ENCODE measurements around the gene JAK2.

Gene JAK2

DNA sequence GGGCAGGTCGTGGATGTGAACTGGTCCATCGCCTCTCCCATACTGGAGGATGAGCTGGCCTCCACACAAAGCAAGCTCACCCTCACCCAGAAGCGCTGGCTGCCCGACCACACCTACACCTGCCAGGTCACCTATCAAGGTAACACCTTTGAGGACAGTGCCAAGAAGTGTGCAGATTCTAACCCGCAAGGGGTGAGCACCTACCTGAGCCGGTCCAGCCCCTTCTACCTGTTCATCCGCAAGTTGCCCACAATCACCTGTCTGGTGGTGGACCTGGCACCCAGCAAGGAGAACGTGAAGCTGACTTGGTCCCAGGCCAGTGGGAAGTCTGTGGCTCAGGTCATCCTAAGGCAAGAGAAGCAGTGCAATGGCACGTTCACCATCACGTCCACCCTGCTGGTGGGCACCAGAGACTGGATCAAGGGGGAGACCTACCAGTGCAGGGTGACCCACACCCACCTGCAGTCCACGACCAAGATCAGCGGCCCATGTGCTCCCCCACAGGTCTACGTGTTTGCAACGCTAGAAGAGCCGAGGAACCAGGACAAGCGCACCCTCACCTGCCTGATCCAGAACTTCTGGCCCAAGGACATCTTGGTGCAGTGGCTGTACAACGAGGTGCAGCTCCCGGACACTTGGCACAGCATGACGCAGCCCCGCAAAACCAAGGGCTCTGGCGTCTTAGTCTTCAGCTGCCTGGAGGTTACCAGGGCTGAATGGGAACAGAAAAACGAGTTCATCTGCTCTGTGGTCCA, 129.1 kb downstream of the JAK2 start:
- in situ Hi-C loops (cut with MboI; ENCODE audit: low sequenced_read_pairs): no loop called here

DNA sequence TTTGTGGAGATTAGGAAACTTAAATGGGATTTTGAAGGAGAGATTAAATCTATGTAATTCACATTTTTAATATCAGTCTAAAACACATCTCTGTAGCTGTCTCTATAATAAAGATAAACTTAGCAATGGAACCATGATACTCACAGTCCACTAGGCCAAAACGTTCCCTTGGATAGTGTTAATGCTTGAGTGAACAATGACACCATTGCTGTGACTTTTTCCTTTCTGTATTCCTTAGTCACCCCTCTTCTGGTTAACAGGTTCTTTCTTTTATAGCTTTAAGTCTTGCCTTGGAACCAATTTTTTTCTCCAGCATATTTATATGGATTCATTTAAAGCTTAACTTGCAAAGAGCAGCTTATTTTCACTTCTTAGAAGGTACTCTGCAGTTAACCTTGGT, 137.0 kb downstream of the JAK2 start:
- in situ Hi-C loops (cut with MboI; ENCODE audit: low sequenced_read_pairs): no loop called here

DNA sequence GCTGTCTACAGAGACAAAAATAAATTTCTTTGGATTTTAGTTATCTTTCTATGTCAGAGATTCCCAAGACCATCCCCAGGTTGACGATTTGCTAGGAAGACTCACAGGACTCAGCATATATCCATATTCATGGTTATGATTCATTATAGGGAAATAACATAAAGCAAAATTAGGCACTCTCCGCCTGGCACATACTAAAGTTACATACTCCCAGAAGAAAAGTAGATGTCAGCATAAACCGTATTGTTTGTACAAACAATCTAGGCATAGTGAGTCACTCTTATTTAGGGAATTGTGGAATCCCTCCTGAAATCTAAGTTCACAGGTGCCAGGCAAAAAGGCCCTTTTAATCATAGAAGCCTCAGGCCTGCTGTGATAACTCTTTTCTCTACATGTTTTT, 137.4 kb downstream of the JAK2 start:
- in situ Hi-C loops (cut with MboI; ENCODE audit: low sequenced_read_pairs): no loop called here

DNA sequence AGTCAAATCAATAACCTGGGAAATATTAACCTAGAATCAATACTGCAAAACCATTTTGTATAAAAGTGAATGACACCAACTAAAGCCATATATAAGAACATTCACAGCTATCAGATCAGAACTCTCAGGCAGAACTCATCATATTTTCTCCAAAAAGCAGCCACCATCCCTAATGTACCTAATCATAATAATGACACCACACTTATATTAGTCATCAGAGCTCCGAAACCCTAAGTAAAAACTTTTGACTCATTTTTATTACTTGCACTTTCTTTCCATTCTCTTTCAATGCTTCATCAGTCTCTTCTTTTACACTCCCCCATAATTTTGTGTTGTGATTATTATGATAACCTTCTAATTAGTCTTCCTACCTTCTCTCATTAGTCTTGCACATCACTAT, 155.1 kb downstream of the JAK2 start:
- in situ Hi-C loops (cut with MboI; ENCODE audit: low sequenced_read_pairs): no loop called here

DNA sequence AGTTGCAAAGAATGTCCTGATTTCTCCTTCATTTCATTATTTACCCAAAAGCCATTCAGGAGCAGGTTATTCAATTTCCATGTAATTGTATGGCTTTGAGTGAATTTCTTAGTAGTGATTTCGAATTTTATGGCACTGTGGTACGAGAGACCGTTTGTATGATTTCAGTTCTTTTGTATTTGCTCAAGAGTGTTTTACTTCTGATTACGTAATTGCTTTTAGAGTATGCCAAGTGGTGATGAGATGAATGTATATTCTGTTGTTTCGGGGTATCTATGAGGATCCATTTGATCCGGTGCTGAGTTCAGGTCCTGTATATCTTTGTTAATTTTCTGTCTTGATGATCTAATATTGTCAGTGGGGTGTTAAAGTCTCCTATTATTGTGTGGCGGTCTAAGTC, 159.1 kb downstream of the JAK2 start:
- in situ Hi-C loops (cut with MboI; ENCODE audit: low sequenced_read_pairs): no loop called here

DNA sequence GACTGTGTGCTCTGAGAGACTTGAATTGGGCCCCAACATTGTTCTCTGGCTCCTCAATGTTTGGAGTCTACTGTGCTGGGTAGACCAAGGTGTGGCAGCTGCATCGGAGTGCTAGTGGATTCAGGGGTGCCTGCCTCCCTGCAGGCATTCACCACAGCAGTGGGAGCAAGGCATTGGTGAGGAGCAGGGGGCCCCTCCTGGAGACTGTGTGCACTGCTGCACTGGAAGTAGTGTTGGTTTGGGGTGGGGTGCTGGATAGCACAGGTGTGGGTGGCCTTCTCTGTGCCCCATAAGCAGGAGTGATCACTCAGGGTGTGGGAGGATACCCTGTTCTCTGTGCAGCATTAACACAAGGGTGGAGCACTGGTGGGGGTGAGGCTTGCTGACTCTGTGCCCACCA, 161.2 kb downstream of the JAK2 start:
- in situ Hi-C loops (cut with MboI; ENCODE audit: low sequenced_read_pairs): no loop called here
